Left ventricle myocardium superior (tissue), 1 donor: ENCODE measurements around the gene DNAH1. TPM values are rescaled to one million over a fixed set of nuclear protein-coding genes. Genes with fewer than 3 reads are reported as not detected.

ENCODE experiments used
- ATAC-seq: fragments of 200-7000 bp; cut with Tn5 transposase; one replicate; pipeline ENCODE4 v1.9.1; 2020; ENCODE audit warnings: mild to moderate bottlenecking, moderate library complexity
- DNase-seq: peaks from one replicate; pipeline ENCODE4 v3.0.0-alpha.2; 2020
- intact Hi-C: fragments of 100-400 bp; cut with micrococcal nuclease; formaldehyde crosslinking; loops from one replicate; pipeline ENCODE4 v1.11.0; 2022
- total RNA-seq: library from RNA; stranded (reverse); fragmentation: NEBNext Ultra II Directional; extraction: Animal tissue kit (Norgen Biotek cat#: 25700); gene quantifications from one replicate; pipeline ENCODE4 v1.2.1, GENCODE V29; 2021
- donor health status: DM: no; HTN: yes; CAD: no; lungs with severe emphysema.

The DNAH1 gene
- total RNA-seq, 1 donor from 2014 or later: 2.3 TPM

DNA sequence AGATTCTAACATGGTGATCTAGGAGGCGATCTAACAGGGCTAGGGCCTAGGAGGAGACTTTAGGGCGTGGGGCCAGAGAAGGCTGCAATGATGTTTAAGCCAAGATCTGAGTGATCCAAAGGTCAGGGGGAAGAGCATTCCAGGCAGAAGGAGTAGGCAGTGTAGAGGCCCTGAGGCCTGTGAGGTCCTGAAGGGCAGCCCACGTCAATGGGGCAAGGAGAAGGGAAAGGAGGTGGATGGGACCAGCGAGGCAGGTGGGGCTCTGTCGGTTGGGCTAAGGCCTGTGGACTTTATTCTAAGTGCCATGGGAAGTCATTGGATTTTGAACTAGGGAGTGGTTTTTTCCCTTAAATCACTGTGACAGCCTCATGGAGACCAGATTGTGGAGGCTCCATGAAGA is 10.2 kb upstream of the DNAH1 start:
- DNase-seq: no peak
- intact Hi-C loops: no loop called here
- ATAC-seq: no peak

DNA sequence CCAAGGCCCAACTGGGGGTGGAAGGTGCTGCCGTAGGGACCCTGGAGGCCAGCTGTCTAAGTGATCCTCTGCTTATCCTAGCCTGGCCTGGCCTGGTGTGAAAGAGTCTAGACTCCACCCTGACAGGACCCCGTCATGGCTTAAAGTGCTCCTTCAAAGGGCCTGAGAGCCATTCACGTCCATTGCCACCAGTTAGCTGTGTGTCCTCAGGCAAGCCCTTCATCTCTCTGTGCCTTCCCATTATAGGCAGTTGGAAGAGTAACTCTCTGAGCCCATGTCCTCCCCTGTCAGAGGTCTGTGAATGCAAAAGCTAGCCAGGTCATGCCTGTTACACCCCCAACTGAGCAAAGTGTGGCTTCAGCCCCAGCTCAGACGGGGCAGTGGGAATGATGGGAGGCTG is 9.1 kb upstream of the DNAH1 start:
- ATAC-seq: no peak
- no peak for DNase-seq
- intact Hi-C loops: no loop called here

DNA sequence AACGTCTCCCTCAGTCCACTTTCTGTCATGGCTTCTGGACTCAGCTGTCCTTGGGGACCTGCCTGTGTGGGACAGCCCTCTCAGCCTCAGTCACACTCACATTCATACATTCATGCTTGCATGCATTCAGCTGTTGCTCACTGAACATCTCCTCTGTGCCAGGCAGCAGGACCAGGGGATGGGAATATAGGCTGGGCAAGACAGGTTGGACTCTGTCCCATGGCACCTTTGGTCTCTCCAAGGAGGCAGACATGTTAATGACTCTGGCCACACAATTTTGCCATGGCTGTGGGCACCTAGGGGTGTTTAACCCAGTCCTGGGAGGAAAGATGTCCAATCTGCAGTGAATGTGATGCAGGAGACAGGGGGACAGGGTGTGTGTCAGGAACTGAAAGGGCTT is 7.8 kb upstream of the DNAH1 start:
- DNase-seq (no peak), ATAC-seq (no peak)
- intact Hi-C loops: no loop called here

DNA sequence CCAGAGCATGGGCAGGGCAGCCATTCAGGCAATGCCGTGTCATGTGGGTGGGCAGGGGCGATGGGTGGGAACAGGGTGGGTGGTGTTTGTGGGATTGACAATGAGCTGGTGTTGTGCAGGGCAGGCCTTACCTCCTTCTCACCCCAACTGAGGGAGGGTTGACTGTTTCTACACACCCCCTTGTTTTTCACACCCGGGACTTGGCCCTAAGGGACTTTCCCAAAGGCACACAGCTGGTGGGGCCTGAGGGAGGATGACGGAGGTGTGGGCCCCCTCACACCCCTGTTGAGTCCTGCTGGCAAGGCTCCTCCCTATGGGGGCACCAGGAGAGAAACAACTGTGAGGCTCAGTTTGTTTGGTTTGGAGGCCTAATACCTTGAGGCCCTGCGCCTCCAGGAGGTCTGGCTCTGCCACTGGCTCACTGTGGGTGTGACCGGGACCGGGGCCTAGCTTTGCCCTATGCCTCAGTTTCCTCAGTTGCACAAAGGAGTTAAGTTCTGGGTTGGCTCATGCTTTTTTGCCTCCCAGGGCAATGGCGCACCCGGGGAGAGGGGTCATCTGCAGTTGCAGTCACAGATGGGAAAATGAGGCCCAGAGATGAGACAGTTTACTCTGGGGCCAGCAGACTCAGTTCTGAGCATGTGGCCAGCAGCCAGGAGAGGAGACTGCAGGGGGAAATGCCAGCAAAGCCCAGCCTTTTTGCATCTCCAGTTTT is 5.1 kb upstream of the DNAH1 start:
- DNase-seq (no peak), ATAC-seq (no peak)

DNA sequence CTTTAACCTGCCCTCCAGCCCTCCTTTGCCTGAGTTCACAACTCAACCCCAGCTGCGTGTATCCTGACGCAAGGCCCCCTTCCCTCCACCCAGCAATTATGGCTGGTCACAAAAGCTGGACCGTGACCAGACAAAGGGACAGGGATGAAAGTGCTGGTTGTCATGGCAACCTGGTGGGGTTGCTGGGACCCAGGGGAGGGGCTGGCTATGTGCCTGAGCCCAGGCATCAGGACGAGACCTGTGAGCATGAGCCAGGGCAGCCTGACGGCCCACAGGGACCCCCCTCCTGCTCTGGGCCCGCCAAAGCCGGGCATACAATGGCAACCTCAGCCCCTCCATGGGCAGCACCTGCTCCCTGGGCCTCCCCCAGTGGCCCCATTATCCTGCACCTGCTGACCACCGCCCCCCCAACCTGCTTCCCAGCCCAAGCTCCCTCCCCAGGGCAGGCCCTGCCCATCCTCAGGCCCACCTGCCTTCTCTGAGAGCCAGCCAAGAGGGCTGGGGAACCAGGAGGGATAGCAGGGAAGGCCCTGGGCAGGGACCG is 4.5 kb upstream of the DNAH1 start:
- intact Hi-C loops: no loop called here
- DNase-seq (no peak), ATAC-seq (no peak)

More for the DNA sequence above, 5.1 kb upstream of the DNAH1 start:
- intact Hi-C loops: no loop called here

DNA sequence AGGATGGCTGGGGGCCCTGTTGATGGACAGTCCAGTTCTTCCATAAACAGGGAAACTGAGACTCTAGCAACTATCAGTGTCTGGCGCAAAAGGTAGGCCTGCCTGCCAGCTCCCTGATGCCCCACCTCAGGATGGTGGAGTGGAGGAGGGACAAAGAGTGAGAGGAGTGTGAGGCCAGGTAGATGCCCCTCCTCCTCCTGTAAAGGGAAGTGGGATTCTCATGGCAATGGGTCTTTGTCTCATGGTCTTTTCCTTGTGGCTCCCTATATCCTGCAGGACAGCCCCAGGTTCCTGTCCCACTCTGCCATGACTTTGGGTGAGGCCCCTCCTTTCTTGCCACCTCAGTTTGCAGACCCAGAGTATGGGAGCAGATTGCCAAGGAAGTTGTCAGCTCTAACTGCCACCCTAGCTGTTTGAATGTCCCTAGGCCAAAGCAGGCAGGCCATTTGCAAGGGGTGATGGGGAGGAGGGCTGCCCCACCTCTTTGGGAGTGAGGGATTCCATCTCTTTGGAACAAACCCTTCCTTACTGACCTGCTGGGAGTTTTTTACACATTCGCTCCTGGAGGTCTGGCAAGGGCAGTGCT is 2.8 kb upstream of the DNAH1 start:
- intact Hi-C loops: no loop called here
- no peak for DNase-seq
- ATAC-seq: no peak

DNA sequence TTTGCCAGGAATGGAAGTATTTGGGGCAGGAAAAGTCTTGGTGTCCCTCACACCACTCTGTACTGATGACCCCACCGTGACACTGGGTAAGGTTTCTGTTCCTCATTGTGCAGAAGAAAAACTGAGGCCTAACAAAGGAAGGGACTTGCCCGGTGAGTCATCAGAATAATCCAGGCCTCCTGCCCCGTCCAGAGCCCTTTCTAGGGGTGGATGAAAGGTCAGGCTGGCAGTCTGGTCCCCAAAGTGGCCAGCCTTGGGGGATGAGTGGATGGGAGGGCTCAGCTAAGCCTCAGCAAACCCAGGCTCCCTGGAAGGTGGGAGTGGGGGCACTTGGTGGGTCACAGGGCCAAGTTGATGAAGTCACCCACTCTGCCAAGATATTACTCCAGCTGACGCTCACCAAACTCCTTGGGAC is 2.3 kb upstream of the DNAH1 start:
- DNase-seq (no peak), ATAC-seq (peak; percentile 43)
- intact Hi-C loops: no loop called here

DNA sequence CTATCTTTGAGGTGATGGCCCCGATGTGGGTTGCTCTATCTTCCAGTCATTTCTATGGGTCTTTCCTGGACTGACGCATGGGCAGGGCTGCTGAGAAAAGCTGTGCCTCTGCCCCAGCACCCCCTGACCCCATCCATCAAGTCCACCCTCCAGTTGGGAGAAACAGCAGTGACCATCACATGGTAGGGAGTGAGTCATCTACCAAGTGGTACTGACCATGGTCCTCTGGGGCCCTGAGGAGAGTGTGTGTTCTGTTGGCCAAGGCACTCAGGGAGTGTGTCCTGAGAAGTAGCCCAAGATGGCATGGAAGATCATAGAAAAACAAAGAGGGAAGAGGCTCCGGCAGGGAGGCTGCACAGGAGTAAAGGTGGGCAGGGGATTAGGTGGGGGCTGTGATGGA is 1.6 kb upstream of the DNAH1 start:
- DNase-seq (no peak), ATAC-seq (no peak)
- intact Hi-C loops: no loop called here

DNA sequence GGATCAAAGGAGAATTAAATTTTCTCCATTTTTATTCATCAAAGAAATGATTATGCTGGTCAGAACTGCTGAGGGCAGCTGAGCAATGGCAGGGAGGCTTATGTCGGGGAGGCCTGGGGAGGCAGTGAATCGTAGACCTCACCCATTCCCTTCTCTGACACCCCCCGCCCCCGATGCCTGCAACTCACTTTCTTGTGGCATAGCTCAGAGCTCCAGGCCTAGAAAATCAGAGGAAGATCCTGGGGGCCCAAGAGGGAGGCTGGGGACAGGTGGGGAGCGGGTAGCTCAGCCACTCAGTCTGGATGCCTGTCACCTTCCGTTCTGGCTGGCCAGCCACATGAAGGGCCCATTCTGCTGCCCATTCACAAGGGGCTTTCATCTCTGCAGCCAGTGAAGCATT is 1.1 kb upstream of the DNAH1 start:
- intact Hi-C loops: no loop called here
- DNase-seq (no peak), ATAC-seq (no peak)

DNA sequence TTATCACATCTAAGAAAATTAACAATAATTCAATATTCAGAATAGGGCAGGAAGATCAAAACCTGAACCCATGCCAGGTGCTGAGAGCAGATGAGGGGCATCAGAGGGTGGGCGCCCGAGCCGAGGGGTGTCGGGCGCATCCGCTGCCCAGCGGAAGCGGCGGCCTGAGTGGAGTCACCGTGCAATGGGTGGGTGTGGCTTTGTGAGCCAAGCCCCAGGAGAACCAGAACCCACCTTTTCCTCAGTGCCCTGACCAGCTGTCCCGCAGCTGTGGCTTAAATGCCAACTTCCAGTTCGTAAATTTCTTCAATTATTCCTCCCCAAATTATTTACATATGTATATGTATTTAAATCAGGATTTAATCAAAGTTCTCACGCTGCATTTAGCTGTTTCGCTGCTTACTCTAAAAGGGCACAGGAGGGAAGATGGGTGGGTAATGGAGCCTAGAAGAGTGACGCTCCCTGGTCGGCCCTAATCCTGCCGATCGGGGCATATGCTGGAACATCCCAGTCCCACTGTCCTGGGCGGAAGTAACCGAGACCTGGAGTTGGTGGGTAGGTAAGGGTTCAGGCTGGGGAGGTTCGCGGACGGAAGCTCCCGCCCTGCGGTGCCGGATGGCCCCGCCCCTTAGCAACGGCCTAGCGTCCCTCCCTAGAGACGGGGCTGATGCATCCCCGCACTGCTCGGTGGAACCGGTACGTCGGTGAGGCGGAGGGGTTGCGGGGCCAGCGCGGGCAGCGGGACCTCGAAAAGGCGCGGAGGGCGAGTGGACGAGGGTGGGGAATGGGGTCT is 1.3 kb downstream of the DNAH1 start:
- intact Hi-C loops: no loop called here
- DNase-seq (peak; percentile 77), ATAC-seq (peak; percentile 92)

DNA sequence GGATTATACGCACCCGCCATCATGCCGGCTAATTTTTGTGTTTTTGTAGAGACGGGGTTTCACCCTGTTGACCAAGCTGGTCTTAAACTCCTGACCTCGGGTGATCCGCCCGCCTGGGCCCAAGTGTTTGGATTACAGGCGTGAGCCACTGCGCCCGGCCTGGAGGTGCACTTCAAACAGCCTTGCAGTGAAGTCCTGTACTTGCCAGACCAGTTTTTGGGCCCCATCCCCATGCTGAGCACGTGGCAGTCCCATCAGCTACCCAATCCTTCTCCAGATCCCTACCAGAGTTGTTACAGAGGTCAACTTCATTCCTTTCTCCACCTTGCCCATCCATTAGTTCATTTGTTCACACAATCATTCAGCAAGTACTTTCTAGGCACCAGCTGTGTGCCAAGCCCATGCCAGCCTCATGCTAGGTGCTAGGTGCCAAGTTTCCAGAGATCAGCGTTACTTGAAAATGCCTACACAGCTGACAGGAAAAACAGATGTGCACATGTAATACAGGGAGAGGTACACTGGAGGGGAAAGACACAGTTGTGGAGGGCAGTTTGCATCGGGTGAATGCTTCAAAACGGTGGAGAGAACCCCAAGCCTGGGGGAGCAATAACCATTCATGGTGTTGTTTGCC is 2.2 kb downstream of the DNAH1 start:
- intact Hi-C loops: no loop called here
- ATAC-seq: peak; percentile 67
- DNase-seq: no peak

DNA sequence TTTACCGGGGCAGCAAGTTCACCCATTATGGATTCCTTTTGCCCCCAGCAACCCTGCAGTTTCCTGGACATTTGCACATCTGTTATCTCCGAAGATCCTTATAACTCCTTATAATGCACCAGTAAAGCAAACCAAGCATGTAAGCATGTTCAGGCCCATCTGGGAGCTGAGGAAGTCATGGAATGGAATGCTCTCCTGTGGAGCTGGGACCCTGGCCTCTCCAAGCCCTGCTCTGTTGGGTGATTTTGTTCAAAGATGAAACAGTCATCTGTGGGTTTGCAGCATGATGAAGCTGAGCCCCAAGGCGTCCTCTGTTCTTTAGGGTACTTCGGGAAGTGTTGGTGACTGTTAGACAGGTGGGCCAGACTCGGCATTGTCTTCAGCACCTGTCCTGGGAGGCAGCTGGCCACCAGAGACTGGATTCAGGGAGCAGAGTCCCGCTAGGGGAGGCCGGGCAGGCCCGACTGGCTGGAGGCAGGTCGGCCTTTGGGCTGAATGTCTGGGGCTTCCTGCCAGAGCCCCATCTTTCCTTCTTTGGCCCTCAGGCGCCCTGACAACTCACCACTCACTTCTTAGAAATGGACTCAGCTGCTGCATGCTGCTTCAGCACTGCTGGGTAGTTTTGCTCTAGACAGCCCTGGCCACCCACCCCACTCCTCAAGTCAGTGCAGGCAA is 3.9 kb downstream of the DNAH1 start:
- no peak for DNase-seq
- no peak for ATAC-seq
- intact Hi-C loops: no loop called here

DNA sequence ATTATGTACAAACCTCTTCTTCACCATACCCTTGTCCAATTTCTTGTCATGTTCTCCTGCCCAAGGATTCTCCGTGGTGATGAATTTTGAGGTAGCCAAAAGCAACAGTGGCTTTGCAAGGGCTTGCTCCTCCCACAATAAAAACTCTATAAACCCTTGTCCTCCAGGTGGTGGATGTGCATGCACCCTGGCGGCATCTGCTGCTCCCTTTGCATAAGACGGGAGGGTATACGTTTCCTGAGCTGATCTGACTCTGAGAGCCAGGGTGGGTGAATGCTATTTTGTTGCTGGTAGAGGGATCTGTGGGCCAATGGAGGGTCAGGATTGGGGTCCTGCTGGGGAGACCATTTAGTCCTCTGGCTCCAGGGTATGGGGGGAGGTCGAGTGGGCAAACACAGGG is 5.4 kb downstream of the DNAH1 start:
- ATAC-seq: no peak
- intact Hi-C loops: no loop called here
- no peak for DNase-seq

DNA sequence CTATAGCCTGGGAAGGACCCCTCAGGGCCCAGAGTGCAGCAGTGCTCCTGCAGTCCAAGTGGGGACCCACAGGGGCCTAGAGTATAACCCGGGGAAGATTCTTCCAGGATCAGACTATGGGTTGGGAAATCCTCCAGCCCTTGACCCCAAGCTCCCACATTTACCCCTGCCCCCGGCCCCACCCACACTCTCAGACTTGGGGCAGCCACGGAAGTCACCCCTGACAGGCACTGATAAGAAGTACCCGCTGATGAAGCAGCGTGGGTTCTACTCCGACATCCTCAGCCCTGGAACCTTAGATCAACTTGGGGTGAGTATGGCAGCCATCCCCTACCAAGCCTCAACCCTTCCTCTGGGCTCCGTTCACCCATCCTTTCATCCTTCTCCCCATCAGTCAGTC is 6.3 kb downstream of the DNAH1 start:
- intact Hi-C loops: no loop called here
- ATAC-seq (no peak), DNase-seq (no peak)

DNA sequence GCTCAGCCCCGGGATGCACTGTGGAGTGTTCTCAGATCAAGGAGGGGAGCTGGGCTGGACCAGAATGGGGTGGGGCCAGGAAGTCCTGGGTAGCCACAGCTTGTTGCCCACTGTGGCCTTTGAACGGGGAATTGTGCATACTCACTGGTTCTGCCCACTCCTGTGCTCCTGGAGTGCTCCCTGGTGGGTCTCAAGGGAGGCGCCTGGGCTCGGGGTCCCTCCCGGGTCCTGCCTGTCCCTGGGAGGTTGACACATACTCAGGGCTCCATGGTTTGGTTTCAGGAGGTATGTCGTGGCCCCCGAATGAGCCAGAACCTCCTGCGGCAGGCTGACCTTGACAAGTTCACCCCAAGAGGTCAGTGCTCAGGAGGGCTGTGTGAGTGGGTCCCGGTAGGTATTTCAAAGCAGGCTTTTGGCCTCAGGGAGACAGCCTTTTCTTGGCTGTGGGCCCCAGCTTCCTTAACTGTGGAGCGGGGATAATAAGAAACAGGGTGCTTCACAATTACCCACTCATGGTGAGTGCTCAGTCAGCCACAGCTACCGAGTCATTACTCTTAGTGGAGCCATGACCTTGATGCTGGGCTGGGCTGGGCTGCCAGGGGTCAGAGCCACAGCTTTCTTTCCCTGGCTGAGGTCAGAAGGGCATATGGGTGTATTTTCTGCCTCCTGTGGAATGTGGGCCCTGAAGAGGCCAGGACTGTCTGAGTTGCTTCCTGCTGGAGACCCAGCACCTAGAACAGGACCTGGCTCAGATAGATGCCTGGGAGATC is 7.6 kb downstream of the DNAH1 start:
- intact Hi-C loops: no loop called here
- DNase-seq: no peak
- peak; percentile 51 for ATAC-seq

DNA sequence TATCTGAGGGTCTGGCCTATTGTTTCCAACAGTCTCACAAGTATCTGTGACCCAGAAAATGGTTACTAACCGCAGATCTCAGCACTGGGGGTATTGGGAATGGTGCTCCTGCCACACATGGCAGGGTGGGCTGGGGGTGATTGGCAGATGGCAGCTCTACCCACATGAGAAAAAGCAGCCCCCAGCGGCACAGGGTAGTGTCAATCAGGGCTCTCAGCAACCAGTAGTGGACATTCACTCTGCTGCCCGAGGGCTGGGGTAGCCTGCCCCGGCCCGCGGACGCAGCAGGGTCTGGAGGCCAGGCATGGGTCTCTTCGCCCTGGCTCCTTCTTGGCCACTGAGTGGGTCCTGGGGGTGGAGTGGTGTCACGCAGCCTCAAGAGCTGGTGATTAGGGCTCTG is 8.6 kb downstream of the DNAH1 start:
- no peak for DNase-seq
- intact Hi-C loops: no loop called here
- ATAC-seq: no peak

DNA sequence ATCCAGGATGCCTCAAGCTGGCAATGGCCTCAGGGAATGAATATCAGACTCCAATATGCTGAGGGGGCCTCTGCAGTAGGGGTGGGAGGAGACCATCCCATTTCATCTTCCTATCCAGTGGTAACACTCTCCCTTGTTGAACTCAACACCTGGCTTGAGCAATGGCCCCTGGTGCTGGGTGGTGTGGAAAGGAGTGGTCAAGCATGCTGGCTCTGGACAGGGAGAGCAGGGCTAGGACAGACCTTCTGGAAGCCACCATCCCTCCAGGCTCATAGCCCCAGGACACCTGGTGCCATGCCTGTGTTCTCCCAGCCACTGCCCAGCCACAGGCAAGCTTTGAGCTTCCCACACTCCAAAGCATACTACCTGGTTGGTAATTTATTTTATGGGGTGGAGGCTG is 9.6 kb downstream of the DNAH1 start:
- DNase-seq: no peak
- no peak for ATAC-seq
- intact Hi-C loops: no loop called here

DNA sequence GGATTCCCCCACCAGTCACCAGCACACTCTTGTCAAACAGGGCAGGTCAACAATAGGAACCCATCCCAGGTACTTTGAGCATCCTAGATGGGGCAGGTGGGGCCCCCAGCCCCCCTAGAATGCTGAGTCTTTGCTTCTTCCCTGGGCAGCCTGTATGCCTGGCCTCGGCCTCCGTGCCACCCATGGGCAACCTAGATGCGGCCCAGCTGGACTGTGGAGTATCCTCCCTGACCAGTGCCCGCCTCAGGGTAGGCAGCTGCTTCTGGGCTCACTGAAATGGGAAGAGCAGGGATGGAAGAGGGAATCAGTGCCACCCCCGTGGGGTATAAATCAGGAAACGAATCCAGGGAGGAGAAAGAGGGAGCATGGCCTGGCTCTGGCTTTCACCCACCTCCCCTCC is 10.9 kb downstream of the DNAH1 start:
- ATAC-seq (no peak), DNase-seq (no peak)
- intact Hi-C loops: no loop called here
